Measurements from ENCODE around the gene CCKAR.

GRCh38 chr4:26459756-26460530 is 30.3 kb downstream of the CCKAR start:
- TF ChIP-seq CTCF (IDR thresholded peaks at IDR 0.05; ENCODE audit: low read length) (no peak), EZH2 (IDR thresholded peaks at IDR 0.05; ENCODE audit: borderline replicate concordance, low read length) (no peak)

All from OCI-LY1 (cell line).